ENCODE results near the gene TMEM87B.
A peak's percentile ranks its signal among the peaks of the same experiment; 100 is the strongest.
"Not testable (repeated sequence)": the region's sequence is repeated elsewhere in the genome, so short reads cannot be mapped to it uniquely, and the experiment has no call there.

Gene TMEM87B

DNA sequence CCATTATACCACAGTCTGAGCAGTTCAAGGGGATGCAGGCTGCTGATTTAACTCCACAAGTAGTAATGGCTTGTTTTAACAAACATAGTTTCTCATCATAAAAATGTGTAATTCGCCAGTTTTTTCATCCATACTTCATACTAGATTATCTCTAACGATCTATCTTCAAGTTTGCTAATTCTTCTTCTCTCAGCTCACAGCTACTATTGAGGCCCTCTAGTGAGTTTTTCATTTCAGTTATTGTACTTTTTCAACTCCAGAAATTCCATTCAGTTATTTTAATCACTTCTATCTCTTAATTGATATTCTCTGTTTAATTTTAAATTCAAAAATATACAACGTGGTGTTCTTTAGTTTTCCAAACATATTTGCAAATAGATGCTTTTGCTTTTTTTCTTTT, 20.1 kb upstream of the TMEM87B start:
- DNase-seq, result no peak

DNA sequence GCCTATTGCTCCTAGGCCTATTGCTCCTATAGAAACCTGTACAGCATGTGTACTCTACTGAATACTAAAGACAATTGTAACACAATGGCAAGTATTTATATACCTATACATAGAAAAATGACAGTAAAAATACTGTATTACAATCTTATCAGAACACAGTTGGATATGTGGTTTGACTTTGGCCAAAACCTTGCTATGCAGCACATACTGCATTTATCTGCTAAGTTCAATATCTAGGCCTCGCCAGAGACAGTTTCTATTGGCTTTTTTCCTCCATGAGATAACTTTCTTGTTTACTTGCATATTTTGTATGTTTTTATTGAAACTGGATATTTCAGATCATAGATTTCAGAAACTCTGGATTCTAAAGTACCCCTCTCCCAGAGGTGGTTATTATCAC, 19.3 kb upstream of the TMEM87B start:
- DNase-seq, result no peak

DNA sequence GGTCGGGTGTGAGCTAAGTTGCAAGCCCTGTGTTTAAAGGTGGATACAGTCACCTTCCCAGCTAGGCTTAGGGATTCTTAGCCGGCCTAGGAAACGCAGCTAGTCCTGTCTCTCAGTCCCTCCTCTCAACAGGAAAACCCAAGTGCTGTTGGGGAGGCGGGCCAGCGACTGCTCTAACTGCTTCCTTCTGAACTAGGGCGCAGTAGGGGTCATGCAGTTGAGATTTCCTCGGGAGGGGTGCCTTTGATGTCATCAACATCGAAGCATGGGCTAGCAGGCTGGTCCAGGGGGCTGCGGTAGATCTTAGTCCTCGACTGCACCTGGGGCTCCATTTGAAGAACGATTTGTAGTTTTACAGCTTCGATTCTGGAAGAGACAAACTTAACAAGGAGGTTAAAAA, 15.5 kb upstream of the TMEM87B start:
- not testable (repeated sequence) for DNase-seq

DNA sequence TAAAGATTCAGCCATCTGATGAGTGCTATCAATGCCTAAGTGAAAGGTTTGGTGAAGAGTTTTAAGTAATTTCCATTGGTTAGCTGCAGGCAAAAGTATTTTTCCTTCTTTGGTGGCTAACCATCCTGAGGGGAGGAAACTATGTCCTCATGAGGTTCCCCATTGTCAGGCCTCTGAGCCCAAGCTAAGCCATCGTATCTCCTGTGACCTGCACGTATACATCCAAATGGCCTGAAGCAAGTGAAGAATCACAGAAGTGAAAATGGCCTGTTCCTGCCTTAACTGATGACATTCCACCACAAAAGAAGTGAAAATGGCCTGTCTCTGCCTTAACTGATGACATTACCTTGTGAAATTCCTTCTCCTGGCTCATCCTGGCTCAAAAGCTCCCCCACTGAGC, 15.0 kb upstream of the TMEM87B start:
- not testable (repeated sequence) for DNase-seq

- DNase-seq, result not testable (repeated sequence)
Observed at GRCh38 chr2:112041460-112041859, 13.6 kb upstream of the TMEM87B start.

DNA sequence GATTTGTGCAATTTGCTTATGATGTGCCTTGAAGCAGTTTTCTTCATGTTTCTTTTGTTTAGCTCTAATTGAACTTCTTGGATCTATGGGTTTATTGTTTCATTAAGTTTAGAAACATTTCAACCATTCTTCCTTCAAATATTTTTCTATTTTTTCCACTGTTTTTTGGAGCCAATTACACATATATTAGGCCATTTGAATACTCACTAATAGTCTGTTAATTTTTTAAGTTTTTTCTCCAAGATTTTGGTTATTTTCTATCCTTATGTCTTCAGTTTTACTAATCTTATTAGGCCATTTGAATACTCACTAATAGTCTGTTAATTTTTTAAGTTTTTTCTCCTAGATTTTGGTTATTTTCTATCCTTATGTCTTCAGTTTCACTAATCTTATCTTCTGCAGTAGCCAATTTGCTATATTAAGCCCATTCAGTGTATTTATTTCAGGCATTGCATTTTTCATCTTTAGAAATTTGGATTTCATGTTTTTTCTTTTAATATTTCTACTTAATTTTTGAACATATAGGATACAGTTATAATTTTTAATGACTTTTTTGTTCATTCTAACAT, 9.5 kb upstream of the TMEM87B start:
- no peak for DNase-seq

- DNase-seq, result no peak
Observed at GRCh38 chr2:112046231-112046630, 8.8 kb upstream of the TMEM87B start.

- DNase-seq, result no peak
Observed at GRCh38 chr2:112047537-112048235, 7.4 kb upstream of the TMEM87B start.

GRCh38 chr2:112048236-112048592, 6.9 kb upstream of the TMEM87B start:
- DNase-seq, result no peak

DNA sequence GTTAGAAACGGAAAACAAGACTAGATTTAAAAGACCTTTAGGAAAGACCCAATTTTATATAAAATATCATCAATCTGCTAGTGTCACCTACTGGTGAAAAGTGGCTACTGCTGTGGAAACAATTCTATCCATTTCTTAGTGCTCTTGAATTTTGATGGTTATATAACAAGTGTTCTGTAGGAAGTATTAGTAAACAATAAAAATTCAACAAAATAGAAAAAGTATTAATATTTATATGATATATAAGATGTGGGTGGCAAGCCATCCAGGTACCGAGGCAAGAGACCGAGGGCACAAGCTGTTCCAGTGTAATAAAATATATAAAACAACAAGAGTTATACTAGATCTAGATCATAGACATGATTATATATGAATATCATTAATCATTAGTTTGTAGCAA, 6.2 kb upstream of the TMEM87B start:
- DNase-seq, result peak; percentile 37

GRCh38 chr2:112050316-112050715, 4.8 kb upstream of the TMEM87B start:
- no peak for DNase-seq

DNA sequence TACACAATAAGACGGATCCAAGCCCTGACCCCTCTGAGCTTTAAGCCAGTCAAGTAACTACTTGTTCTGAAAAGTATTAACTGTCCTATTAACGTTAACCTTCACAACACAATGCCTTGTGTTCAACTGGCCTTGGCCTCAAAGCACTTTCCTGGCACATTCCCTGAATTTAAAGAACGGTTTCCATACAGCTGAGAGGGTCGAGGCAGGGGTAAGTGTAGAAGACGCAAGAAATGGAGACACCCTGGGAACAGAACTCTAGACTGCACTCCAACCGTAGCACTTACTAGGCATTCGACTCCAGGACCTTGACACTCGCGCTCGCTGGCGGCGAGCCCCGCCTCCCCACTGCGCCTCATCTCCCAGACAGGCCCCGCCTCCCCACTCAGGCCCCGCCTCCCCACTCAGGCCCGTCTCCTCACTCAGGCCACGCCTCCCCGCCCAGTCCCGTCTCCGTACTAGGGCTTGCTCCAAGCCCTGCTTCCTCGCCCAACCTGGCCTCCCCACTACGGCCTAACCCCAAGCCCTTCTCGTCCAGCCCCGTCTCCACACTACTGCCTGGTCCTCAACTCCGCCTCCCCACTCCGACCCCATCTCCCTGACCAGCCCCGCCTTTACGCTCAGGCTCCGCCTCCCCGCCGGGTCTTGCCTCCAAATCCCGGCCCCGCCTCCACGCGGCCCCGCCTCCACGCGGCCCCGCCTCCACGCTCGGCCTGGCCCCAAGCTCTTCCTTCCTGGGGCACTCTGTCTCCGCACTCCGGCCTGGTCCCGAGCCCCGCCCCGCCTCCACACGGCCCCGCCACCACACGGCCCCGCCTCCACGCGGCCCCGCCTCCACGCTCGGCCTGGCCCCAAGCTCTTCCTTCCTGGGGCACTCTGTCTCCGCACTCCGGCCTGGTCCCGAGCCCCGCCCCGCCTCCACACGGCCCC, 887 bp upstream of the TMEM87B start:
- peak; percentile 93 for DNase-seq

DNA sequence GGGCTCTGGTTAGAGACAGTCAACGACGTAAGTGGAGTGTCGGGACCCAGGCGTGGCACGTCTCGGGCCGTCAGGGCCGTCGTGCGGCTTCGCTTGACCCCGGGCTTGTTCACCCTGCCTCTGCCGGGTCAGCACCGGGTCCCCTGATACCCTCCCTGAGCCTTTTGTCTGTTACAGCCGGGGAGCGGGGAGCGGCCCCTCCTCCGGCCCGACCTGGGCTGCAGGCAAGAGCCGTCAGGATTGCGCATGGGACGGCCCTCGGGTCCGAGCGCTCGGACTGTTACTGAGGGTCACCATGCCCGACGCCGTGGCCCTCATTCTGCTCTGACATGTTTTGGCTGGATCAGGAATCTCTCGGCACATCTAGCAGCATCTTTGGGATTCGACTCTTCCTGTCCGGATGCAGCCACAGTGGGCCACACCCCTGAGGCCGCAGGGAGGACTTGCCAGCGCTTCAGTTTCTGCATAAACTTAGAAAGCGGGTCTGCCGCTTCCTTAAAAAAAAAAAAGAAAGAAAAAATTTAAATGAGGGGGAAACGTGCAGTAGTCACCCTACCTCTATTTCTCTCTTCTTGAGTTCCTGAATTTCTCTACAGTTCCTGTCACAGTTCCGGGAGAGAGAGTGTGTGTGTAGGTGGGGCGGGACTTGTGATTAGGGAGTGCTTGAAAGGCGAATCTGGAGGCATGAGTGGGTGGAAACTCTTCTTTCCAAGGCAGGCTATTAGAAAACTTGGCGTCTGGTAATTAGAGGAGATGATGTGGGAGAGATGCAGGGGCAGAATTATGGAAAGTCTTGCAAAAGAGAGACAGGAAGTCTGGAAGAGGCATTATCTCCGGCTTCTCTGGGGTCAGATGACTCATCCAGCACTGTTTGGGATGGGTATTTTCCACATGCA, 909 bp downstream of the TMEM87B start:
- DNase-seq, result peak; percentile 7

DNA sequence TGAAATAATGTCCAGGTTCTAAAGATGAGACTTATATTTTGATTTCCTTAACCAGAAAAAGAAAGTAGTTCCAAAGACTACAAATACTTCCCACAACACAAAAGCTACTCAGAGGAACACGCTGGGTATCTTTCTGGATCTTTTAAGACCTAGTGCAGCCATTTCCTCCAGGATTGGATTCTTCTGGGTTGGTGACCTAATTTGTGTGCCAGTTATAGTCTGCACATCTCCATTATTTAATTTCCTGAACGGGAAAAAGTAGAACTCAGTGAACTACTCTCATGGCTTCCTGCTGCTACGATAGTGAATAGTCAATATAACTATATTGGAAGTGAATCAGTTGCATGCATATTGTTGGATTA, 1.5 kb downstream of the TMEM87B start:
- DNase-seq, result no peak

- DNase-seq, result no peak
Observed at GRCh38 chr2:112059671-112060070, 4.6 kb downstream of the TMEM87B start.

DNA sequence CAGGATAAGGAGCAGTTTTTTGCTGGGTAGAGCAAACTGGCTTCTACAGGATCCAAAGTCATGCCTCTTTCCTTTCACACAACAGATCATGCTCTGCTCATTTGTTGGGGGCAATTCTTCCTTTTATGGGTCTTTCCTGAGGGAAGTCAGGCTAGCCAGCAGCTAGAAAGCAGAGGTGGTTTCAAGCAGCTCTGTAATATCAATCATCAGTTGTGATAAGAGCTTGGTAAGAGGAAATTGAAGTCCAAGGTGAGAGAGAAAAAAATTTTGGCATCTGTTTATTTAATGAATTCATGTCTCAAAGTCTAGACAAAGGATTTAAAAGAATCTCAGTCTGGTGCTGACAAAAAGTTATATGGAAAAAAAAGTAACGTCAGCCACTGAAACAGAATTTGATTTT, 6.2 kb downstream of the TMEM87B start:
- no peak for DNase-seq

DNA sequence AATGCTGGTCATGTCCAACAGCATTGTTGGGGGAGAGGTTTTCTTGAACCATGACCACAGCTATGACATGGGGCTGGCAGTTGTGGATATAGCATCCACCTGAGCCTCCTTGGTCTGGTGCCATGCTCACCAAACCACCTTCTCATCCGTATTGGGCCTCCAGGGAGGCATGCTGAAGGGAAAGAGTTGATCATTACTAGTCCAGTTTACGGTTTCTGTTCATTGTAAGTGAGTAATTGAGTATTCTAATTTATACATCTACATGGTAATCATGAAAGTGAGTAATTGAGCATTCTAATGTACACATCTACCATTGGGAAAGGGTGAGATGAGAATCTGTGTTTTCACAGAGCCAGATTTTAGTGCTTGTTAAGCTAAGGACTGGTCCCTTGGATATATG, 6.8 kb downstream of the TMEM87B start:
- DNase-seq, result no peak

DNA sequence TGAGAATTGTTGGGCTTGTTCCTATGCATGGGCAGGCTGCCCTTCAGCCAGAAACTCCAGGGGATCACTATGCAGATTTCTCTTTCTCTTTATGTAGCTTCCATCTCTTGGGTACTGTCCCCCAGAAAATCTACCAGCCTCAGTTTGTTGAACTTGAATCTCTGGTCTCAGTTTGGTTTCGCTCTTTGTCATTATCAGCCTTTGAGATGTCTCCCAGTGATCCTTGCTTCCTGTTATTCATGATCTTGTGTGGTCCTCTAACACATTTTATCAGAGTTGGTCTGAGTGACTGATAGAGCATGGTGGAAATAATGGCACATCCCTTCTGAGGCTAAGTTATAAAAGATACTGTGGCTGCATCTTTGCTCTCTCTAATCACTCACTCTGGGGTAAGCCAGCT, 7.8 kb downstream of the TMEM87B start:
- no peak for DNase-seq

GRCh38 chr2:112065486-112065885, 10.4 kb downstream of the TMEM87B start:
- no peak for DNase-seq

GRCh38 chr2:112065966-112066365, 10.9 kb downstream of the TMEM87B start:
- DNase-seq, result no peak

DNA sequence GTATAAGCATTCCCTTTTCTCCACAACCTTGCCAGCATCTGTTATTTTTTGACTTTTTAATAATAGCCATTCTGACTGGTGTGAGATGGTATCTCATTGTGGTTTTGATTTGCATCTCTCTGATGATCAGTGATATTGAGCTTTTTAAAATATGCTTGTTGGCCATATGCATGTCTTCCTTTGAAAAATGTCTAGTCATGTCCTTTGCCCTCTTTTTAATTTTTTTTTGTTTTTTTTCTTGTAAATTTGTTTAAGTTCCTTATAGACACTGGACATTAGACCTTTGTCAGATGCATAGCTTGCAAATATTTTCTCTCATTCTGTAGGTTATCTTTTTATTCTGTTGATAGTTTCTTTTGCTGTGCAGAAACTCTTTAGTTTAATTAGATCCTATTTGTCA, 14.7 kb downstream of the TMEM87B start:
- DNase-seq, result not testable (repeated sequence)

- DNase-seq, result no peak
Observed at GRCh38 chr2:112073875-112074274, 18.8 kb downstream of the TMEM87B start.

GRCh38 chr2:112074506-112074905, 19.4 kb downstream of the TMEM87B start:
- no peak for DNase-seq

Data from NCI-H1092 treated with DMSO at 0.1 percent for 48 hours (cell line).